C4-2B (cell line): Measurements from ENCODE around the gene SUSD5.

Experiments
- CTCF ChIP-seq: fragments of 450-650 bp; conservative IDR thresholded peaks from 2 replicates; pipeline ENCODE4 v1.5.1; 2017; ENCODE audit warnings: mild to moderate bottlenecking
- ZFX ChIP-seq: fragments of 450-650 bp; IDR thresholded peaks from 2 replicates; pipeline ENCODE4 v1.6.1; 2017

DNA sequence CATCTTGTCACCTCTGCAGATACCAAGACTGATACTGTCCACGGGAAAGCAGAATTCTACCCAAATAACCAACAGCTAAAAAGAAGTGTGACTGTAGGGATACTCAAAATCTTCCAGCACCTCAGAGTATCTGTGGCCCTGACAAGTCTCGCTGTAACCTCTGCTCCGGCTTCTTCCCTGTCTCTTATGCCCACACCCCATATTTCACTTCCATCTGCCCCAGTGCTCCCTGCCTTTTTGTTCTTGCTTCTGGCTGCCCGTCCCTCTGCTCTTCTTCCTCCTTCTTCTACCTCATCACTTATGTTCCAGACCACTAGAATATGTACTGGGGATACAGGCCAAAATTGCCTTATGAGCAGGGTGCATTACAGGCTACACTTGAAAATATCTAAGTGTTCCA is 59.4 kb downstream of the SUSD5 start:
- TF ChIP-seq CTCF (no peak), ZFX (no peak)
